Memory B cell (primary cell): ENCODE results near the gene CAPN5.
A peak's percentile ranks its signal among the peaks of the same experiment; 100 is the strongest.

ENCODE experiments used
- ATAC-seq: fragments of 150-1000 bp; cut with Tn5 transposase; 2 replicates; pipeline ENCODE4 v1.10.0; 2021; ENCODE audit warnings: low read depth, mild to moderate bottlenecking, moderate library complexity
- DNase-seq, 2 donors: peaks; one replicate each; pipeline ENCODE4 v3.0.0; 2022; ENCODE audit warnings: low spot score in 2 of 2
- H3K27ac Mint-ChIP-seq: one replicate; pipeline ENCODE4 v1.8.0; 2022; ENCODE audit warnings: mild to moderate bottlenecking, moderate library complexity, mixed read lengths
- H3K27me3 Mint-ChIP-seq: one replicate; pipeline ENCODE4 v1.8.0; 2022; ENCODE audit warnings: mixed read lengths
- H3K36me3 Mint-ChIP-seq: one replicate; pipeline ENCODE4 v1.8.0; 2022; ENCODE audit warnings: mild to moderate bottlenecking, mixed read lengths
- H3K4me1 Mint-ChIP-seq: one replicate; pipeline ENCODE4 v1.8.0; 2022; ENCODE audit warnings: mixed read lengths
- H3K4me3 Mint-ChIP-seq: one replicate; pipeline ENCODE4 v1.8.0; 2022; ENCODE audit warnings: mild to moderate bottlenecking, moderate library complexity, mixed read lengths
- H3K9me3 Mint-ChIP-seq: one replicate; pipeline ENCODE4 v1.8.0; 2022; ENCODE audit warnings: mixed read lengths

Gene CAPN5

DNA sequence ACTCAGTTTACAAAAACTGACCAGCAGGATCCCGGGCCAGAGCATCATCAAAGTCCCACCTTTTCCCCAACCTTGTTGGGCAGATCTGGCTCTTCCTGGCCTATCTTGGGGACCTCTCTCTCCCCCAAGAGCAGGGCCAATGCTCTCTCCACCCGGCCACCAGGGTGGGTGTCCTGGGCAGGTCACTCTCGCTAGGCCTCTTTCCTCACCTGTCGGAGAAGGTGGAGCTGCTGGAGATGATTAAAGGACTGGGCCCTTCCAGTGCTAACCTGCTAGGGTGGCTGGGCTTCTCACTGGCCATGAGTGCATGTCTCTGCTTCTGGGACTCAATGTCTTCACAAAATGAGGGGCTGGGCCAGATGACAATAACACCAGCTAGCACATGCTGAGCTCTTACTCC is 2.9 kb upstream of the CAPN5 start:
- ATAC-seq: no peak
- H3K27ac Mint-ChIP-seq: no peak overlapping the region
- H3K36me3 Mint-ChIP-seq: no peaks in the 10 kb centered on the region
- DNase-seq: no peak
- H3K4me3 Mint-ChIP-seq: no peak overlapping the region
- peaks cover 2% of the 10 kb centered on the region for H3K9me3 Mint-ChIP-seq
- peaks cover 2% of the 10 kb centered on the region for H3K27me3 Mint-ChIP-seq
- H3K4me1 Mint-ChIP-seq: peaks cover 8% of the 10 kb centered on the region

DNA sequence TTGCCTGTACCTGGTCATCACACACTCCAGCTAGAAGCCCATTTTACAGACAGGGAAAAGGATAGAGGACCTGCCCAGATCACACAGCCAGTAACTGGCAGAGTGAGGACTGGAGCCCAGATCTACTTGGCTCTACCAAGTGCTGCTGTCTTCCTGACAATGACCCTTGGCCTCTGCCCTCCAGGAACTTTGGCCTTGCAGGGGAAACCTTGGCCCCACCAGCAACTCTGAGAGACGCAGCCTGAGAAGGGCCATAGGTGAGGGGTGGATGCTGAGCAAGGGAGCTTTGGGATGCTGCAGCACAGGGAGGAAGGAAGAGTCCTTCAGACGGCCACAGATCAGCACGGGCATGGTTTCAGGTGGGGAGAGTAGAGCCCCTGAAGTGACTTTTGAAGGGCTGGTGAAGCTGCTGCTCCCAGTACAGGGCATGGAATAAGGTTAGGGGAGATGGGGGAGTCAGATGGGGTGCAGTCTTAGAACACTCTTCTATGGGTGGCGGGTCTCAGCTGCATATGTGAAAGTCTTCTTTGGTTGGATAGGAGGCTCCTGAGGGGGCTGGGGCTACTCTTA is 2.0 kb upstream of the CAPN5 start:
- H3K4me3 Mint-ChIP-seq: peak overlapping the region; percentile 32
- no peak overlapping the region for H3K27ac Mint-ChIP-seq
- ATAC-seq: no peak
- peaks cover 2% of the 10 kb centered on the region for H3K9me3 Mint-ChIP-seq
- no peaks in the 10 kb centered on the region for H3K36me3 Mint-ChIP-seq
- peaks cover 2% of the 10 kb centered on the region for H3K27me3 Mint-ChIP-seq
- DNase-seq: no peak
- H3K4me1 Mint-ChIP-seq: peaks cover 8% of the 10 kb centered on the region

DNA sequence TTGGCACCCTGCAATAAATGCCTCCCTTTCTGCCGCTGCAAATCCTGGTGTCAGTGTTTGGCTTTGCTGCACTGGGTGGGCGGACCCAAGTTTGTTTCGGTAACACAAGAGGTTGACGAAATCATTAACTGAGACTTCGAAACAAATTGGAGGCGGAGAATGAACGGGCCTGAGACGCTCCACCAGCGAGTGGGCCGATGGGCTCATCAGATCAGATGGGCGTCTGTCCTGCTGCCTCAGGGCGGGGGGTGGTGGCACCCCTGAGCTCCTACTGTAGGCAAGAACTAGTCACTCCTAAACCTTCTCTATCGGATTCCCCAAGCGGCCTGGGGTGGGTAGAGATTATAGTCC is 918 bp upstream of the CAPN5 start:
- H3K4me1 Mint-ChIP-seq: peaks cover 8% of the 10 kb centered on the region

GRCh38 chr11:77067861-77068443 is 1.2 kb downstream of the CAPN5 start:
- H3K27ac Mint-ChIP-seq: no peak overlapping the region
- peak overlapping the region; percentile 82 for H3K4me3 Mint-ChIP-seq
- no peaks in the 10 kb centered on the region for H3K9me3 Mint-ChIP-seq
- no peak for DNase-seq
- H3K36me3 Mint-ChIP-seq: no peaks in the 10 kb centered on the region
- no peak for ATAC-seq
- peaks cover 12% of the 10 kb centered on the region for H3K4me1 Mint-ChIP-seq
- peaks cover 6% of the 10 kb centered on the region for H3K27me3 Mint-ChIP-seq

More for the DNA sequence above, 918 bp upstream of the CAPN5 start:
- DNase-seq (no peak), ATAC-seq (no peak)
- Mint-ChIP-seq H3K36me3 (no peaks in the 10 kb centered on the region), H3K27ac (no peak overlapping the region), H3K27me3 (peaks cover 2% of the 10 kb centered on the region), H3K4me3 (peak overlapping the region; percentile 94), H3K9me3 (no peaks in the 10 kb centered on the region)

- no peaks in the 10 kb centered on the region for H3K9me3 Mint-ChIP-seq
- H3K4me1 Mint-ChIP-seq: peaks cover 12% of the 10 kb centered on the region
Measured at GRCh38 chr11:77068457-77069335, 1.9 kb downstream of the CAPN5 start.

DNA sequence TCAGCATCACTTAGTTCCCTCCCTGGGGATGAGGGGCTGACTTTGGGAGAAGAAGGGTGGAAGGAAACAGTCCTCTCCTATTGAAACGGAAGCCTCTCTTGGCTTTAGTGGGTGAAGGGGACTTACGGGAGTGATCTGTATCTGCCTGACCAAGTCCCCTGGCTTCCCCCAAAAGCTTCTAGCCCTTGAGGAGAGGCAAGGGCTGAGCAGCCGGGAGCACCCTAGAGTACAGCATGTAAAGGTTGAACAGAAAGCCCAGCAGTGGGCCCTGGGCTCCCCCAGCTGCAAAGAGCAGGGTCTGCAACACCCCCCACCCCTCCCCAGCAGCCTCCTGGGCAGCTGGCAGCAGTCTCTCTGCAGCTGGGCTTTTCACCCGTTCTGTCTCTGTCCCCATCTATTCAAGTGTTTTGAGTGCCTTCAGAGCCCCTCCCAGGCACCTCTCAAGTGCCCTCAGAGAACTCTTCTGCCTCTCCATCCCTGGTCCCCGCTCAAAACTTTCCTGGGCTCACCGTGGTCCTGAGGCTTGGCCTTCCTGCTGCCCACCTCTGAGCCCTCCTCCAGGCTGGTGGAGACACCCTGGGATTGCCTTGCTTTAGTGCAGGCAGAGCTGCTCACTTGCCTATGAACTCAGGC is 2.7 kb downstream of the CAPN5 start:
- no peak overlapping the region for H3K27ac Mint-ChIP-seq
- H3K9me3 Mint-ChIP-seq: no peaks in the 10 kb centered on the region
- no peaks in the 10 kb centered on the region for H3K36me3 Mint-ChIP-seq
- peaks cover 6% of the 10 kb centered on the region for H3K27me3 Mint-ChIP-seq
- H3K4me3 Mint-ChIP-seq: no peak overlapping the region
- DNase-seq: no peak
- H3K4me1 Mint-ChIP-seq: peaks cover 12% of the 10 kb centered on the region
- no peak for ATAC-seq

More at GRCh38 chr11:77068457-77069335, 1.9 kb downstream of the CAPN5 start:
- ATAC-seq (no peak), DNase-seq (no peak)
- Mint-ChIP-seq H3K4me3 (no peak overlapping the region), H3K36me3 (no peaks in the 10 kb centered on the region), H3K27ac (no peak overlapping the region), H3K27me3 (peaks cover 6% of the 10 kb centered on the region)

- ATAC-seq: no peak
- Mint-ChIP-seq H3K9me3 (no peaks in the 10 kb centered on the region), H3K36me3 (no peaks in the 10 kb centered on the region), H3K4me1 (peaks cover 12% of the 10 kb centered on the region), H3K27ac (no peak overlapping the region), H3K4me3 (no peak overlapping the region), H3K27me3 (peaks cover 6% of the 10 kb centered on the region)
- DNase-seq: no peak
Measured at GRCh38 chr11:77069969-77070582, 3.3 kb downstream of the CAPN5 start.

- Mint-ChIP-seq H3K4me3 (no peak overlapping the region), H3K9me3 (no peaks in the 10 kb centered on the region), H3K36me3 (no peaks in the 10 kb centered on the region), H3K27me3 (peaks cover 6% of the 10 kb centered on the region), H3K4me1 (peaks cover 10% of the 10 kb centered on the region), H3K27ac (no peak overlapping the region)
- ATAC-seq: no peak
- no peak for DNase-seq
Measured at GRCh38 chr11:77071077-77071476, 4.3 kb downstream of the CAPN5 start.

- H3K27me3 Mint-ChIP-seq: peaks cover 6% of the 10 kb centered on the region
- H3K4me1 Mint-ChIP-seq: peaks cover 9% of the 10 kb centered on the region
- H3K27ac Mint-ChIP-seq: no peak overlapping the region
- no peak for ATAC-seq
- no peaks in the 10 kb centered on the region for H3K36me3 Mint-ChIP-seq
- H3K9me3 Mint-ChIP-seq: no peaks in the 10 kb centered on the region
- H3K4me3 Mint-ChIP-seq: no peak overlapping the region
- DNase-seq: no peak
Measured at GRCh38 chr11:77071671-77072605, 5.2 kb downstream of the CAPN5 start.

DNA sequence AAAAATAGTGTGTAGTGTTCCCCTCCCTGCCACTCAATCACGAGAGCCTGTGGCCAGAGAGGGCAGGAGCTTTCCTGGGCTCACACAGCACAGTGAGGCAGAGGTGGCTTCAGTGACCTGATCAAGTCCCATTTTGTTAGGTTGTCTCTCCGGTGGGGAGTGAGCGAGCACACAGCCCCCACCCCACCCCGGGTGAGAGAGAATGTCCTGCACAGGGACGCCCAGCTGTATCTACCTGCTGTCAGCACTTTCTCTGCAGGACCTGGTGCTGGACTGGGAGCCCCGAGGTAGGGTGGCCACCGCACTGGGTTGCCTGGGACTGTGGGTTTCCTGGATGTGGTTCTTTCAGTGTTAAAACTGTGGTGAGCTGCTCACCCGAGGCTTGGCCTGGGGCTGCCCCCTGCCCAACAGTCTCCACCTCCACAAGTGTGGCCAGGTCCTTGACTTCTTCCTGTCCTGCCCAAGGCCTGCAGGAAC is 6.1 kb downstream of the CAPN5 start:
- H3K4me3 Mint-ChIP-seq: no peak overlapping the region
- peaks cover 6% of the 10 kb centered on the region for H3K27me3 Mint-ChIP-seq
- H3K36me3 Mint-ChIP-seq: no peaks in the 10 kb centered on the region
- ATAC-seq (no peak), DNase-seq (no peak)
- no peaks in the 10 kb centered on the region for H3K9me3 Mint-ChIP-seq
- H3K27ac Mint-ChIP-seq: no peak overlapping the region
- peaks cover 4% of the 10 kb centered on the region for H3K4me1 Mint-ChIP-seq

GRCh38 chr11:77073328-77074001 is 6.7 kb downstream of the CAPN5 start:
- ATAC-seq: no peak
- Mint-ChIP-seq H3K9me3 (peaks cover 3% of the 10 kb centered on the region), H3K27ac (no peak overlapping the region), H3K27me3 (peaks cover 6% of the 10 kb centered on the region), H3K4me3 (no peak overlapping the region), H3K4me1 (peaks cover 4% of the 10 kb centered on the region), H3K36me3 (no peaks in the 10 kb centered on the region)
- no peak for DNase-seq

- Mint-ChIP-seq H3K27ac (no peak overlapping the region), H3K9me3 (peaks cover 9% of the 10 kb centered on the region), H3K36me3 (no peaks in the 10 kb centered on the region), H3K4me3 (no peak overlapping the region), H3K4me1 (peaks cover 4% of the 10 kb centered on the region), H3K27me3 (peaks cover 9% of the 10 kb centered on the region)
- ATAC-seq (no peak), DNase-seq (no peak)
Measured at GRCh38 chr11:77074205-77074604, 7.4 kb downstream of the CAPN5 start.
